OCI-LY1 (cell line): ENCODE data around the gene MGST2.

ENCODE experiments used
- H2AFZ ChIP-seq: fragments of 200-600 bp; sonication (generic), shearing (Covaris generic); 2 replicates; pipeline ENCODE4 v1.6.0; 2014; ENCODE audit warnings: antibody characterized with exemption, mild to moderate bottlenecking, low read length
- H3F3A ChIP-seq: fragments of 200-600 bp; sonication (generic), shearing (Covaris generic); 2 replicates; pipeline ENCODE4 v1.6.0; 2014; ENCODE audit warnings: mild to moderate bottlenecking, antibody characterized with exemption, low read length, moderate library complexity; ENCODE audit not compliant: insufficient read depth
- H3K27ac ChIP-seq: fragments of 200-600 bp; sonication (generic); 2 replicates; pipeline ENCODE4 v1.5.1; 2014; ENCODE audit warnings: low read length, mixed run types, mild to moderate bottlenecking, low read depth; ENCODE audit not compliant: poor library complexity, severe bottlenecking
- H3K27me3 ChIP-seq: fragments of 200-600 bp; sonication (generic); 2 replicates; pipeline ENCODE4 v1.6.0; 2014; ENCODE audit warnings: antibody characterized with exemption, mild to moderate bottlenecking, low read length, moderate library complexity; ENCODE audit not compliant: insufficient read depth
- H3K36me3 ChIP-seq: fragments of 200-600 bp; sonication (generic); 2 replicates; pipeline ENCODE4 v1.6.1; 2014; ENCODE audit warnings: mild to moderate bottlenecking, antibody characterized with exemption, low read length, moderate library complexity, mixed read lengths; ENCODE audit not compliant: insufficient read depth
- H3K4me1 ChIP-seq: fragments of 200-600 bp; sonication (generic); 2 replicates; pipeline ENCODE4 v1.5.1; 2014; ENCODE audit warnings: mild to moderate bottlenecking, low read length, moderate library complexity; ENCODE audit not compliant: insufficient read depth, severe bottlenecking
- H3K4me2 ChIP-seq: fragments of 200-600 bp; sonication (generic), shearing (Covaris generic); 2 replicates; pipeline ENCODE4 v1.6.1; 2014; ENCODE audit warnings: low read length
- H3K4me3 ChIP-seq: fragments of 200-600 bp; sonication (generic); 2 replicates; pipeline ENCODE4 v1.5.1; 2014; ENCODE audit warnings: low read length, low read depth, mild to moderate bottlenecking, mixed read lengths; ENCODE audit not compliant: poor library complexity, severe bottlenecking
- H3K79me2 ChIP-seq: fragments of 200-600 bp; shearing (Covaris generic); 2 replicates; pipeline ENCODE4 v1.6.1; 2016; ENCODE audit warnings: mixed run types, low read length, mixed read lengths; ENCODE audit not compliant: insufficient read depth
- H3K9ac ChIP-seq: fragments of 200-600 bp; sonication (generic), shearing (Covaris generic); 2 replicates; pipeline ENCODE4 v1.6.1; 2014; ENCODE audit warnings: mild to moderate bottlenecking, low read length, mixed read lengths
- H3K9me2 ChIP-seq: fragments of 200-600 bp; sonication (generic), shearing (Covaris generic); 2 replicates; pipeline ENCODE4 v1.6.1; 2014; ENCODE audit warnings: low read depth, mild to moderate bottlenecking, low read length, mixed read lengths
- H3K9me3 ChIP-seq: fragments of 200-600 bp; shearing (Covaris generic); 2 replicates; pipeline ENCODE4 v1.6.1; 2014; ENCODE audit warnings: low read length, mixed read lengths
- H4K20me1 ChIP-seq: fragments of 200-600 bp; sonication (generic), shearing (Covaris generic); 2 replicates; pipeline ENCODE4 v1.6.0; 2016; ENCODE audit warnings: mild to moderate bottlenecking, low read length; ENCODE audit not compliant: insufficient read depth
- EZH2 ChIP-seq: fragments of 200-600 bp; sonication (generic), shearing (Covaris generic); IDR thresholded peaks from 2 replicates; pipeline ENCODE4 v1.8.0; 2017; ENCODE audit warnings: borderline replicate concordance, mixed run types, mild to moderate bottlenecking, antibody characterized with exemption, low read length, moderate library complexity, mixed read lengths
- TF ChIP-seq, protein P1 (sequence below): fragments of 200-600 bp; sonication (generic), shearing (Covaris generic); IDR thresholded peaks from 2 replicates; pipeline ENCODE4 v1.5.1; 2017; ENCODE audit warnings: mild to moderate bottlenecking, antibody characterized with exemption, low read length, moderate library complexity, mixed read lengths

The MGST2 gene

DNA sequence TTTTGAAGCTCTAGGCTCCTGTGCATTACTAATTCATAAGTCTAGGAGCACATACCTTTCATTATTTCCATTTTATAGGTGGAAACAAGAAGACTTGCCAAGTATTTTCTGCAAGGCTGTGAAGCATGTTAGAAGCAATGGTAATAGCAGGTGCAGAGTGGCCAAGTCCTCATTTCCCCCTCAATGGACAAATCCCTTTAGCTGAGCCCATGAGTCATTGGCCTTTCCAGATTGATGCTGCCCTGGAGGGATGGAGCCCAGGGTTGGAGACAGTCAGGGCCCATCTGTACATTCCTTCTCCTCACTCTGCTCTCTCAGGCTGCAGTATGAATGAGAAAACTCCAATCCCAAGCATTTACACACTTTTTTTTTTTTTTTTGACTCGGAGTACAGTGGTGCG is 6.6 kb downstream of the MGST2 start:
- peaks cover 8% of the 10 kb centered on the region for H3K4me1 ChIP-seq
- no peak overlapping the region for H2AFZ ChIP-seq
- H3K9me2 ChIP-seq = no peaks in the 10 kb centered on the region
- H3K4me3 ChIP-seq = no peak overlapping the region
- no peaks in the 10 kb centered on the region for H4K20me1 ChIP-seq
- no peak overlapping the region for H3K4me2 ChIP-seq
- H3K27me3 ChIP-seq = no peaks in the 10 kb centered on the region
- H3K9me3 ChIP-seq = no peaks in the 10 kb centered on the region
- H3F3A ChIP-seq = no peaks in the 10 kb centered on the region
- no peak overlapping the region for H3K9ac ChIP-seq
- no peak for TF ChIP-seq EZH2
- TF ChIP-seq, protein P1, sequence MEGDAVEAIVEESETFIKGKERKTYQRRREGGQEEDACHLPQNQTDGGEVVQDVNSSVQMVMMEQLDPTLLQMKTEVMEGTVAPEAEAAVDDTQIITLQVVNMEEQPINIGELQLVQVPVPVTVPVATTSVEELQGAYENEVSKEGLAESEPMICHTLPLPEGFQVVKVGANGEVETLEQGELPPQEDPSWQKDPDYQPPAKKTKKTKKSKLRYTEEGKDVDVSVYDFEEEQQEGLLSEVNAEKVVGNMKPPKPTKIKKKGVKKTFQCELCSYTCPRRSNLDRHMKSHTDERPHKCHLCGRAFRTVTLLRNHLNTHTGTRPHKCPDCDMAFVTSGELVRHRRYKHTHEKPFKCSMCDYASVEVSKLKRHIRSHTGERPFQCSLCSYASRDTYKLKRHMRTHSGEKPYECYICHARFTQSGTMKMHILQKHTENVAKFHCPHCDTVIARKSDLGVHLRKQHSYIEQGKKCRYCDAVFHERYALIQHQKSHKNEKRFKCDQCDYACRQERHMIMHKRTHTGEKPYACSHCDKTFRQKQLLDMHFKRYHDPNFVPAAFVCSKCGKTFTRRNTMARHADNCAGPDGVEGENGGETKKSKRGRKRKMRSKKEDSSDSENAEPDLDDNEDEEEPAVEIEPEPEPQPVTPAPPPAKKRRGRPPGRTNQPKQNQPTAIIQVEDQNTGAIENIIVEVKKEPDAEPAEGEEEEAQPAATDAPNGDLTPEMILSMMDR = no peak
- no peak overlapping the region for H3K27ac ChIP-seq
- no peaks in the 10 kb centered on the region for H3K79me2 ChIP-seq
- no peaks in the 10 kb centered on the region for H3K36me3 ChIP-seq

DNA sequence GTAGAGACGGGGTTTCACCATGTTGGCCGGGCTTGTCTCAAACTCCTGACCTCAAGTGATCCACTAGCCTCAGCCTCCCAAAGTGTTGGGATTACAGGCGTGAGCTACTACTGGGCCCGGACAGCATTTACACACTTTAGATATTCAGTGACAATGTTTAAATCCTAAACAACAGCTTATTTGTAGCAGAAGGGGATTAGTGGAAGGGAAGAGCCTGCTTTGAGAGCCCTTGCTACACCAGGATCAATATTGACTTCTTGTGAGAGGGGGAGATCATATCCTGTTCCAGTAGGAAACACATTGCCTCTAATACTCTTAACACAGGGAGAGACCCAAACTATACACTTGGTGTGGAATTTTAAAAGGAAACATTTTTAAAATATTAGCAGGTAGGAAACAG is 7.1 kb downstream of the MGST2 start:
- no peak overlapping the region for H3K4me3 ChIP-seq
- H3K27ac ChIP-seq = no peak overlapping the region
- H2AFZ ChIP-seq = no peak overlapping the region
- no peak overlapping the region for H3K4me2 ChIP-seq
- no peaks in the 10 kb centered on the region for H3K9me2 ChIP-seq
- TF ChIP-seq, protein P1 = no peak
- H3K9ac ChIP-seq = no peak overlapping the region
- H3K79me2 ChIP-seq = no peaks in the 10 kb centered on the region
- H3K27me3 ChIP-seq = no peaks in the 10 kb centered on the region
- H3K4me1 ChIP-seq = peaks cover 8% of the 10 kb centered on the region
- no peaks in the 10 kb centered on the region for H3F3A ChIP-seq
- H3K9me3 ChIP-seq = no peaks in the 10 kb centered on the region
- H3K36me3 ChIP-seq = no peaks in the 10 kb centered on the region
- H4K20me1 ChIP-seq = no peaks in the 10 kb centered on the region

DNA sequence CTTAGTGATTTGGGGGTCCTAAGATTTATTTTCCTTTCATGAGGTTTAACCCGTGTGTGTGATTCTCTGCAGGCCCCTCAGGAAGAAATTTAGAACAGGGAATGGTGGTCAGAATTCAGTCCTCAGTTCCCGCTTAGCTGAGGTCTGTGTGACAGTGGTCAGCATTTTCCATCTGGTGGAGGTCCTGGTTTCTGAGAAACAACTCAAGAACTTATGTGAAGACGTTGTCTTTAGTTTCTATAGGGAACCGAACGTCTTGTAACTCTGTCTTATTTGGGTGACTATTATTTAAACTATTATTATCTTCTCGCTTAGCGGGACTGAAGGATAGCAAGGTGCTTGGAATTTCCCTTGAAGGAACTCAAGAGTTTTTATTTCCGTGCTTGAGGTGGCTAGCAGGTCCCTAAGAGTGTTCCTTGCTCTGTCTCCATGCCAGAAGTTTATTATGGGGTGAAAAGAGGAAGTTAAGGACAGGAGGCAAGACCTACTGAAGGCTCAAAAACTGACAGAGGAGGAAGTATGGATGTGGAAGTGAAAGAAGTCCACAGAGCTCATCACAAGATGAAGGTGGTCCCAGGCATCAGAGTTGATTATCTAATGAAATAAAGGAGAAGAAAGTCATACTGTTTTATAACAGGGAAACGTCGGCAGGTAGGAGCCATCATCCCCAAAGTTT is 9.4 kb downstream of the MGST2 start:
- no peak overlapping the region for H3K4me3 ChIP-seq
- H4K20me1 ChIP-seq = no peaks in the 10 kb centered on the region
- peaks cover 16% of the 10 kb centered on the region for H3K36me3 ChIP-seq
- no peaks in the 10 kb centered on the region for H3F3A ChIP-seq
- H3K4me1 ChIP-seq = peaks cover 8% of the 10 kb centered on the region
- H3K27ac ChIP-seq = no peak overlapping the region
- TF ChIP-seq EZH2 = no peak
- TF ChIP-seq, protein P1 = no peak
- H3K4me2 ChIP-seq = no peak overlapping the region
- H3K9me3 ChIP-seq = no peaks in the 10 kb centered on the region
- no peaks in the 10 kb centered on the region for H3K27me3 ChIP-seq
- H3K9ac ChIP-seq = no peak overlapping the region
- H3K9me2 ChIP-seq = no peaks in the 10 kb centered on the region
- no peak overlapping the region for H2AFZ ChIP-seq
- H3K79me2 ChIP-seq = no peaks in the 10 kb centered on the region
